Heart left ventricle (tissue), 16 donors: ENCODE results near the gene ANK3. TPM values are rescaled to one million over a fixed set of nuclear protein-coding genes. Genes with fewer than 3 reads are reported as not detected.
"Not testable (repeated sequence)": the region's sequence is repeated elsewhere in the genome, so short reads cannot be mapped to it uniquely, and the experiment has no call there.

Experiments used
- ATAC-seq, 4 donors: fragments of 200-7000 bp; cut with Tn5 transposase; one replicate each; pipeline ENCODE4 v1.9.1; 2020 to 2022; ENCODE audit warnings: moderate library complexity in 4 of 4, mild to moderate bottlenecking in 3 of 4, moderate number of reproducible peaks in 1 of 4
- DNase-seq, 5 donors: peaks; one replicate each; pipeline ENCODE4 v3.0.0-alpha.2; 2020
- H3K27ac ChIP-seq, 12 donors: fragments of 200-600 bp; sonication (generic) in 4 of 12; one replicate each; pipeline versions ENCODE4 v1.5.0 to v1.8.0; 2016 to 2022; ENCODE audit warnings: mild to moderate bottlenecking in 2 of 12
- H3K27me3 ChIP-seq, 9 donors: fragments of 200-600 bp; sonication (generic) in 2 of 9; one replicate each; pipeline versions ENCODE4 v1.5.1 to v1.8.0; 2016 to 2022; ENCODE audit warnings: mild to moderate bottlenecking in 3 of 9
- H3K36me3 ChIP-seq, 9 donors: fragments of 200-600 bp; sonication (generic) in 2 of 9; one replicate each; pipeline versions ENCODE4 v1.5.0 to v1.8.0; 2018 to 2022; ENCODE audit warnings: mild to moderate bottlenecking in 2 of 9
- H3K4me1 ChIP-seq, 12 donors: fragments of 200-600 bp; sonication (generic) in 4 of 12; one replicate each; pipeline versions ENCODE4 v1.5.0 to v1.8.0; 2016 to 2022; ENCODE audit warnings: mild to moderate bottlenecking in 3 of 12
- H3K4me3 ChIP-seq, 12 donors: fragments of 200-600 bp; sonication (generic) in 4 of 12; one replicate each; pipeline versions ENCODE4 v1.5.0 to v1.8.0; 2017 to 2022; ENCODE audit warnings: mild to moderate bottlenecking in 9 of 12, moderate library complexity in 4 of 12
- H3K9me3 ChIP-seq, 12 donors: fragments of 200-600 bp; sonication (generic) in 4 of 12; one replicate each; pipeline versions ENCODE4 v1.5.0 to v1.8.0; 2016 to 2022; ENCODE audit warnings: mild to moderate bottlenecking in 1 of 12
- POLR2A ChIP-seq, 2 donors: fragments of 450-650 bp; IDR thresholded peaks; one replicate each; pipeline ENCODE4 v1.6.1; 2017; ENCODE audit warnings: antibody characterized with exemption in 2 of 2, mild to moderate bottlenecking in 2 of 2, moderate library complexity in 2 of 2
- WGBS, 4 donors: extraction: QIAGEN DNeasy Blood & Tissue Kit in 2 of 4; methylation state at CpG; one replicate each; pipeline versions ENCODE4 v1.1.5 to v1.1.7; 2013 to 2018; 5-methylcytosine and 5-hydroxymethylcytosine counted together
- intact Hi-C, 10 donors: fragments of 100-400 bp; cut with DNase I; formaldehyde crosslinking; loops; one replicate each; pipeline versions ENCODE4 v1.11.1 to v1.14.2; 2022
- polyA plus RNA-seq, 2 donors: library from polyadenylated mRNA; stranded (reverse); fragments of 200-250 nt; gene quantifications; one replicate each; pipeline ENCODE4 v1.2.3, GENCODE V29; 2013
- total RNA-seq, 9 donors: library from RNA; depleted of rRNA in 2 of 9; stranded (reverse); fragments of >200 nt in 2 of 9; fragmentation: NEBNext Ultra II Directional in 3 of 9; extraction: Animal tissue kit (Norgen Biotek cat#: 25700) in 3 of 9; gene quantifications; one replicate each; pipeline versions ENCODE4 v1.1.0 to v1.2.4, GENCODE V29; 2016 to 2023
- TF ChIP-seq, protein P1 (sequence below), 12 donors: fragments of 200-600 bp; sonication (generic) in 4 of 12; IDR thresholded peaks; one replicate each; pipeline versions ENCODE4 v1.5.0 to v1.8.0; 2018 to 2022; ENCODE audit warnings: antibody characterized with exemption in 12 of 12, mild to moderate bottlenecking in 5 of 12
- donor health status: ischemic (EF 13 %, LVEDD 7.1; RV severe dilation, severe dysfunction).
- donor health status: healthy with polysubstance abuse.
- donor health status: DM: no; HTN: yes; CAD: no.
- donor health status: DM: no; HTN: no; CAD: no.
- donor health status: ischemic (EF 25% LVEDD 6.9; RV normal size, moderate dysfunction).
- donor health status: ischemic (EF 25% LVEDD 5.7; RV mildly dilated, moderate dysfunction).
- donor health status: healthy.
- donor health status: DM: yes; HTN: yes; CAD: no.
- donor health status: ischemic (EF 35%, LVEDD 5.7; RV mildly dilated, moderate dysfunction).
- donor health status: nonischemic (EF 11% LVEDD 7.7; RV severe dilation, severe dysfunction).
- donor health status: DM: yes; HTN: yes; CAD: no.
- donor health status: PGD.
- donor health status: ischemic (EF 29% LVEDD 5.4; RV normal size, mild dysfunction).
- donor health status: nonischemic (EF 23%, LVEDD 6.1; RV moderate dilation, normal function).

Gene ANK3
- total and polyA plus RNA-seq, 11 donors, result 33.8 to 576 (median 239) TPM

DNA sequence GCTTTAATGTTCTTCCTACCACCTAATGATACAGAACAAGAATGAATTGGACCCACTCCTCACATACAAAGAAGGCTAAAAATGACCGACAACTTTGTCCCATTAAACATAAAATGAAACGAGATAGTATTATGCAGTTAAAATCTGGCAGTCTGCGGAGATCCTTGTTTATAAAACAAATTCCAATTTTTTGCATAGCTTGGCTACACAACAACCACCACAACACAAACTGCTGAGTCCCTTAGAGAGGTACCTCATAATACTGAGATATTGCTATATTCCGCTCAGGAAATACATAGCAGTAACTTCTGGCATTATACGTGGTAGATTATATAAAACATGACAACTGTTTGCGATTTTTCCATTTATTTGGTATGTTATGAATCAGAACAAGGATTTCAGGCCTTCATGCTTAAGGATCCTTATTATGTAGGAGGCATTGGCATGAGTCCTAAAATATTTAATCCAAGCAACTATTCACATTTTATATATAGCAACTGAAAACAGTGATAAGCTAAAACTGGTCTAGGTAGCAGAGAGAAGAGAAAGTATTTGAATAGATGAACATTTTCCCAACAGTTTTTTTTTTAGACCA is 96.0 kb downstream of the ANK3 start:
- peaks cover 0 to 82% (median 47%) of the 10 kb centered on the region in 12 donors for H3K4me1 ChIP-seq
- ATAC-seq (no peak), DNase-seq (no peak)
- no peaks in the 10 kb centered on the region for H3K36me3 ChIP-seq
- TF ChIP-seq, protein P1, sequence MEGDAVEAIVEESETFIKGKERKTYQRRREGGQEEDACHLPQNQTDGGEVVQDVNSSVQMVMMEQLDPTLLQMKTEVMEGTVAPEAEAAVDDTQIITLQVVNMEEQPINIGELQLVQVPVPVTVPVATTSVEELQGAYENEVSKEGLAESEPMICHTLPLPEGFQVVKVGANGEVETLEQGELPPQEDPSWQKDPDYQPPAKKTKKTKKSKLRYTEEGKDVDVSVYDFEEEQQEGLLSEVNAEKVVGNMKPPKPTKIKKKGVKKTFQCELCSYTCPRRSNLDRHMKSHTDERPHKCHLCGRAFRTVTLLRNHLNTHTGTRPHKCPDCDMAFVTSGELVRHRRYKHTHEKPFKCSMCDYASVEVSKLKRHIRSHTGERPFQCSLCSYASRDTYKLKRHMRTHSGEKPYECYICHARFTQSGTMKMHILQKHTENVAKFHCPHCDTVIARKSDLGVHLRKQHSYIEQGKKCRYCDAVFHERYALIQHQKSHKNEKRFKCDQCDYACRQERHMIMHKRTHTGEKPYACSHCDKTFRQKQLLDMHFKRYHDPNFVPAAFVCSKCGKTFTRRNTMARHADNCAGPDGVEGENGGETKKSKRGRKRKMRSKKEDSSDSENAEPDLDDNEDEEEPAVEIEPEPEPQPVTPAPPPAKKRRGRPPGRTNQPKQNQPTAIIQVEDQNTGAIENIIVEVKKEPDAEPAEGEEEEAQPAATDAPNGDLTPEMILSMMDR (IDR thresholded peaks at IDR 0.05), result no peak
- no peaks in the 10 kb centered on the region for H3K27me3 ChIP-seq
- WGBS, 4 donors, result 48 to 53% (median 51%) methylated on average over 6 of the region's 6 CpGs
- intact Hi-C loops, result loop anchor here in 1 of 10 donors (5.0 kb wide), 1 partner anchor 56 kb away; no protein-coding TSS in a partner anchor
- no peaks in the 10 kb centered on the region for H3K9me3 ChIP-seq
- peak overlapping the region in 11 of 12 donors; percentile 43 to 88 (median 79) for H3K27ac ChIP-seq
- peak overlapping the region in 7 of 12 donors; percentile 6 to 31 (median 12) for H3K4me3 ChIP-seq

DNA sequence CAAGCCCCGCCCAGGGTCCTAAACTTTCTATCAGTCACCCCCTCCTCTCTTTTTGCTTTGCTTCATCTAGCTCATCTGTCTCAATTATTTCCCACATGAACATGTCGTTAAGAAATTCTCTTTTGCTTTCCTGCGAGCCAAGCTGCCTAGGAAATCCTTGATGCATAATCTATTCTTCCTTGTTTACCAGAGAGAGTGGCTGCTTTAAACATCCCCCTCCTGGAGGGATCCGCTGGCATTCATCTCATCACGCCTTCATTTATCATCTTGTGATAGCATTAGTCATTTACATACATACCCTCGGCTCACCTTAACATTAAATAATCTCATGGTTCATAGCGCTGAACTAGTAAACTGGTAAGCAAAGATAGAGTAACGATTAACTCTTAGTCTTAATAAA is 96.7 kb downstream of the ANK3 start:
- peaks cover 0 to 87% (median 49%) of the 10 kb centered on the region in 12 donors for H3K4me1 ChIP-seq
- H3K4me3 ChIP-seq, result peak overlapping the region in 7 of 12 donors; percentile 9 to 31 (median 12)
- no peaks in the 10 kb centered on the region for H3K9me3 ChIP-seq
- ATAC-seq (no peak), DNase-seq (no peak)
- intact Hi-C loops, result loop anchor here in 1 of 10 donors (5.0 kb wide), 1 partner anchor 56 kb away; no protein-coding TSS in a partner anchor
- no peaks in the 10 kb centered on the region for H3K27me3 ChIP-seq
- peak overlapping the region; percentile 26 to 88 (median 78) for H3K27ac ChIP-seq
- TF ChIP-seq, protein P1 (IDR thresholded peaks at IDR 0.05), result no peak
- TF ChIP-seq POLR2A (IDR thresholded peaks at IDR 0.05), result no peak
- no peaks in the 10 kb centered on the region for H3K36me3 ChIP-seq
- 36 to 42% (median 41%) methylated on average over 8 of the region's 8 CpGs for WGBS, 4 donors

DNA sequence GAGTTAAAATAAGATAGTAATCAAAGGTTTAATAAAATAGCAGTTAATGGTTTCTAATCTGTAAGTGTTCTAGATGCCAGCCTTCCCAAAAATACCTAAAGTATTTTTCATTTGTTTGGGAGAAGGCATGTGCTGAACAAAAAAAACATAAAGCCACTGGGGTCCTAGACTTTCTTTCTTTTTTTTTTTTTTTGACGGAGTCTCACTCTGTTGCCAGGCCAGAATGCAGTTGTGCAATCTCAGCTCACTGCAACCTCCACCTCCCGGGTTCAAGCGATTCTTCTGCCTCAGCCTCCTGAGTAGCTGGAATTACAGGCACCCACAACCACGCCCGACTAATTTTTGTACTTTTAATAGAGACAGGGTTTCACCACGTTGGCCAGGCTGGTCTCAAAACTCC is 97.1 kb downstream of the ANK3 start:
- not testable (repeated sequence) for DNase-seq, H3K9me3 ChIP-seq, H3K27me3 ChIP-seq, H3K36me3 ChIP-seq, ATAC-seq
- 30 to 41% (median 38%) methylated on average over 6 of the region's 6 CpGs for WGBS, 4 donors
- H3K4me1 ChIP-seq, result peaks cover 0 to 92% (median 54%) of the 10 kb centered on the region in 12 donors
- H3K4me3 ChIP-seq, result peak overlapping the region in 6 of 12 donors; percentile 11 to 31 (median 12)
- intact Hi-C loops, result loop anchor here in 1 of 10 donors (5.0 kb wide), 1 partner anchor 55 kb away; no protein-coding TSS in a partner anchor
- peak overlapping the region; percentile 26 to 88 (median 78) for H3K27ac ChIP-seq

DNA sequence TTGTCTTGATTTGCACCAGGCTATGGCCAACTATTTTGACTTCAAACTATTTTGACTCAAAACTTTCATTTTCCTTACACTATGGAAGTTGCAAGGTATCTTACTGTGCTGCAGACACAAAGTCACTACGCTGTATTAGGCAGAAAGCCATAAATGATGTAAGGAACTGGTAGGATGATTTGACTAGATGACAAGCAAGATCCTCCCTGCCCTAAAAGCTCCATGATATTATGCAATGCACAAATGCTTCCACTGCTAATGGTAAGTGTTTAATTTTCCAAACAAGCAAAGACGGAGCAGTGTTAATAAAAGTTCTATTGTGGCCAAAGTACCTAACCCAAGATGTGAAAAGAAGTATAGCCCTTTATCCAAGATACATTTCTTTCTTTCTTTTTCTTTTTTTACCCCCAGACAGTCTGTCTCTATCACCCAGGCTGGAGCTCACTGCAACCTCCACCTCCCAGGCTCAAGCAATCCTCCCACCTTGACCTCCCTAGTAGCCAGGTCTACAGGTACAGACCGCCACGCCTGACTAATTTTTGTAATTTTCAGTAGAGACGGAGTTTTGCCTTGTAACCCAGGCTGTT is 98.2 kb downstream of the ANK3 start:
- H3K27me3 ChIP-seq, result no peaks in the 10 kb centered on the region
- DNase-seq (no peak), ATAC-seq (peak in 2 of 4 donors; percentile 17 to 18)
- H3K36me3 ChIP-seq, result no peaks in the 10 kb centered on the region
- TF ChIP-seq, protein P1 (IDR thresholded peaks at IDR 0.05), result no peak
- no peak for TF ChIP-seq POLR2A (IDR thresholded peaks at IDR 0.05)
- H3K4me1 ChIP-seq, result peaks cover 0 to 96% (median 55%) of the 10 kb centered on the region in 12 donors
- peak overlapping the region; percentile 21 to 88 (median 58) for H3K27ac ChIP-seq
- H3K9me3 ChIP-seq, result no peaks in the 10 kb centered on the region
- intact Hi-C loops, result loop anchor here in 1 of 10 donors (5.0 kb wide), 1 partner anchor 54 kb away; no protein-coding TSS in a partner anchor
- H3K4me3 ChIP-seq, result no peak overlapping the region
- 73 to 81% (median 77%) methylated on average over 5 of the region's 5 CpGs for WGBS, 4 donors
